ENCODE data around the gene APBB1IP. TPM values are rescaled to one million over a fixed set of nuclear protein-coding genes. Genes with fewer than 3 reads are reported as not detected.
"Not testable (repeated sequence)": the region's sequence is repeated elsewhere in the genome, so short reads cannot be mapped to it uniquely, and the experiment has no call there.

Gene APBB1IP
- total RNA-seq, 4 donors from 2014 or later = 0.34 to 3.0 (median 2.3) TPM

DNA sequence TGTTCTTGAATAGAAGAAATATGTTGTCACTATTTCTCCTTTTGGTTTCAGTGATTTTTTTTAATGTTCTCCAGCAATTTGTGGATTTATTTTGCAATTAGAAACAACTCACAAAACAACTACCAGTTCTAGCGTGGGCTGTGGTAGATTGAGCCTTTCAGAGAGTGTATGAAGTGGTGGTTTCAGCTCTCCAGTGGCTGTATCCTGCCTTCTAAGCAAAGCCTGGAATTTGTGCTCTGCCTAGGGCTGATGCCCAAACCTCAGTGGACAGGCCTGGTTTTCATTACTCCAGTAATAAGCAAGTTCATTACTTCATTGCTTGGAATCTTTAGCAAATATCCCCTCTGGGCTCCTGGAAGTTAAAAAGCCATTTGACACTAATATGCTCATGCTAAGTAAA lies 35.9 kb downstream of the APBB1IP start:
- no peak overlapping the region for H3K4me3 ChIP-seq (ENCODE audit: low read depth, poor library complexity, severe bottlenecking)
- DNase-seq (ENCODE audit: low spot score in 2 of 2) = peak in 1 of 2 donors; percentile 34
- intact Hi-C loops (cut with DNase I; ENCODE audit: low total_unique reads) = loop anchor here (5.0 kb wide), 1 partner anchor 1427 kb away; no protein-coding TSS in a partner anchor
- WGBS, 2 donors = 52 to 58% methylated on average over 1 of the region's 1 CpG
- TF ChIP-seq POLR2A (IDR thresholded peaks at IDR 0.05) = no peak
- TF ChIP-seq, protein P1, sequence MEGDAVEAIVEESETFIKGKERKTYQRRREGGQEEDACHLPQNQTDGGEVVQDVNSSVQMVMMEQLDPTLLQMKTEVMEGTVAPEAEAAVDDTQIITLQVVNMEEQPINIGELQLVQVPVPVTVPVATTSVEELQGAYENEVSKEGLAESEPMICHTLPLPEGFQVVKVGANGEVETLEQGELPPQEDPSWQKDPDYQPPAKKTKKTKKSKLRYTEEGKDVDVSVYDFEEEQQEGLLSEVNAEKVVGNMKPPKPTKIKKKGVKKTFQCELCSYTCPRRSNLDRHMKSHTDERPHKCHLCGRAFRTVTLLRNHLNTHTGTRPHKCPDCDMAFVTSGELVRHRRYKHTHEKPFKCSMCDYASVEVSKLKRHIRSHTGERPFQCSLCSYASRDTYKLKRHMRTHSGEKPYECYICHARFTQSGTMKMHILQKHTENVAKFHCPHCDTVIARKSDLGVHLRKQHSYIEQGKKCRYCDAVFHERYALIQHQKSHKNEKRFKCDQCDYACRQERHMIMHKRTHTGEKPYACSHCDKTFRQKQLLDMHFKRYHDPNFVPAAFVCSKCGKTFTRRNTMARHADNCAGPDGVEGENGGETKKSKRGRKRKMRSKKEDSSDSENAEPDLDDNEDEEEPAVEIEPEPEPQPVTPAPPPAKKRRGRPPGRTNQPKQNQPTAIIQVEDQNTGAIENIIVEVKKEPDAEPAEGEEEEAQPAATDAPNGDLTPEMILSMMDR (IDR thresholded peaks at IDR 0.05) = no peak

DNA sequence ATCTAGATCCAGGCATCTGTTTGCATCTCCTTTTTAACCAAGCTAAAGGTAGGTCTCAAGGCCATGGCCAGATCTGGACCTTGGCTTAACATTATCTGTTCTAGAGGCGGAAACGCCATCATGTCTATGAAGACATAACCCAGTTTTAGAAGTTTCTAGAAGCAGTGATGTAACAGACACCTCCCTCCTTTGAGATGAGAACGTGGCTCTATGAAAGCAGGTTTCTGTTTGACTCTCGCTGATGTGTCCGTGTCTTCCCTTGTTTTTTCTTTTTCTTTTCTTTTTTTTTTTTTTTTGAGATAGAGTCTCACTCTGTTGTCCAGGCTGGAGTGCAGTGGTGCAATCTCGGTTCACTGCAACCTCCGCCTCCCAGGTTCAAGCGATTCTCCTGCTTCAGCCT lies 36.7 kb downstream of the APBB1IP start:
- 81 to 85% methylated on average over 8 of the region's 8 CpGs for WGBS, 2 donors
- intact Hi-C loops (cut with DNase I; ENCODE audit: low total_unique reads) = loop anchor here (5.0 kb wide), 1 partner anchor 1428 kb away; no protein-coding TSS in a partner anchor
- not testable (repeated sequence) for H3K4me3 ChIP-seq (ENCODE audit: low read depth, poor library complexity, severe bottlenecking); DNase-seq (ENCODE audit: low spot score in 2 of 2)

DNA sequence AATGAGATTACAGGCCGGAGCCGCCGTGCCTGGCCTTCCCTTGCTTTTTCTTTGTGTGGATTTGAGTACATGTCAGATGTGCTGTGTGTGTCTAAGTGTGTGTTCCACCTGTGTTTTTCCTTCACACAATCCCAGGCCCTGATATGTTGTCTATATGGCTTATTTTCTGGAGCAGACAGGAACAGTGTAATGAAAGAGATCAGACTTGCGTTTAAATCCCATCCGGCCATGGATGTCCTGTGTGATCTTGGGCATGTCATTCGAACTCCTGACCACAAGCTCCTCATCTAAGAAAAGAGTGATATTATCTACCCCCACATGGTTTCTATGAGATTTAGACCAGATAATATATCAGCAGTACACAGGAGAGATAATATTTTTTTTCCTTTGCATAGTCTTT lies 37.2 kb downstream of the APBB1IP start:
- H3K4me3 ChIP-seq (ENCODE audit: low read depth, poor library complexity, severe bottlenecking) = no peak overlapping the region
- 60 to 76% methylated on average over 6 of the region's 6 CpGs for WGBS, 2 donors
- intact Hi-C loops (cut with DNase I; ENCODE audit: low total_unique reads) = no loop called here
- no peak for TF ChIP-seq POLR2A (IDR thresholded peaks at IDR 0.05)
- TF ChIP-seq, protein P1 (IDR thresholded peaks at IDR 0.05) = no peak
- no peak for DNase-seq (ENCODE audit: low spot score in 2 of 2)

DNA sequence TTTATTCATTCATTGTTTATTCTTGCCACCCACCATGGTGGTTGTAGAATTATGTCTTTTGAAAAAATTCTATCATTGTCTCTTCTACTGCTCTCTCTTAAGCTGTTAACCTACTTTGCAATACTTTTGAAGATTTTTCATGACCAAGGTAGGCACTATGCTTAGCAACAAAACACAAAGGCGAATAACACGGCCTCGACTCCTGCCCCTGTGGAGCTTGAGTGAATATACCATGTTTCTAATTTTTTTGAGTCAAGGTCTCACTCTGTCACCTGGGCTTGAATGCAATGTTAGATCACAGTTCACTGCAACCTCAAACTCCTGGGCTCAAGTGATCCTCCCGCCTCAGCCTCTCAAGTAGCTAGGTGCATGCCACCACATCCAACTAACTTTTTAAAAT lies 39.4 kb downstream of the APBB1IP start:
- TF ChIP-seq, protein P1 (IDR thresholded peaks at IDR 0.05) = no peak
- TF ChIP-seq POLR2A (IDR thresholded peaks at IDR 0.05) = no peak
- intact Hi-C loops (cut with DNase I; ENCODE audit: low total_unique reads) = no loop called here
- no peak for DNase-seq (ENCODE audit: low spot score in 2 of 2)
- H3K4me3 ChIP-seq (ENCODE audit: low read depth, poor library complexity, severe bottlenecking) = no peak overlapping the region
- WGBS, 2 donors = 94% methylated on average over 4 of the region's 4 CpGs

DNA sequence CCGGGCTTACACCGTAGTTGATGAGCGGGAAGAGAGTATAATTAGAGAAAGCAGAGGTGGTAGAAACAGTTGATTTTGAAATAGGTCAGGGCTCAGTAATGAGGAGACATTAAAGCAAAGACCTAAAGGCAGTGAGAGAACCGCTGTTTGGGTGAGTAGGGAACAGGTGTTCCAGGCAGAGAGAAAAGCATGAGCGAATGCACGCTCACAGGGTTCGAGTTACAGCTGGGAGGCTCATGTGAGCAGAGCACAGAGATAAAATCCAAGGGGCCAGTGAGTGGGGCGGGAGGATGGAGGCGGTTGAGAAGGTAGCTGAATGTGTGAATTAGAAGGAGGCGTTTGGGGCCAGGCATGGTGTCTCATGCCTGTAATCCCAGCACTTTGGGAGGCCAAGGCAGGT lies 39.9 kb downstream of the APBB1IP start:
- no peak for DNase-seq (ENCODE audit: low spot score in 2 of 2)
- intact Hi-C loops (cut with DNase I; ENCODE audit: low total_unique reads) = no loop called here
- TF ChIP-seq POLR2A (IDR thresholded peaks at IDR 0.05) = no peak
- TF ChIP-seq, protein P1 (IDR thresholded peaks at IDR 0.05) = no peak
- H3K4me3 ChIP-seq (ENCODE audit: low read depth, poor library complexity, severe bottlenecking) = no peak overlapping the region
- WGBS, 2 donors = 76 to 82% methylated on average over 10 of the region's 10 CpGs

DNA sequence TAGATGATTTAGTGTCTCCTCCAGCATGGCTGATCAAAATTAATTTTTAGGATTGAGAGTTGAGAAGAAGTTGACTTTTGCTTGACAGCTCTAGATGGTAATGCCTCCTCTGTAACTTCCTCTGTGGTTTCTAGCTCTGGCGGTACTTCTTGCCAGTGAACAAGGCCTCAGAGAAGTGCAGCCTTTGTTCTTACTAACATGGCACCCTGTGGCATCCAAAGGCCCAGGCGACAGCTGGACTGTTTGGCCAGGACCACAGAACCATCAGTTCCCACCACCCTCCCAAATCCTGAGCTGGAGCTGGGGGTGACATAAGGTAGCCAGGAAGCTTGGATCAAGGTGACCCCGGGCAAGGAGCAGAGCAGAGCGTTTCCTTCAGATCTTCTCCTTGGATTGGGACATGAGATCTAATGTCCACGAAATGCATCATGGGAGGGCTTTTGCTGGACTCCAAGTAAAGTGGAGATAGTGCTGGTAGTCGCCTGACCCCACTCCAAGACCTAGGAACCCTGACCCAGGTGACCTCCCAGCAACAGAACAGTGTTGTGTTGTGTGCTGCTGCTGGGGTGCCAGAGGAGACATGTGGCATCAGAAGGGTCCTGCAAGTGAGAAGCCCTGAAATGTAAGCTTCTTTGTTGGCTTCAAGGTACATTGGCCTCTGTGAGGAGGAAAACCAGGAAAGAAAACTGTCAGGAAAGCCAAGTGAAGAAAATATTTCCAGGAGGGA lies 41.8 kb downstream of the APBB1IP start:
- TF ChIP-seq, protein P1 (IDR thresholded peaks at IDR 0.05) = no peak
- TF ChIP-seq POLR2A (IDR thresholded peaks at IDR 0.05) = no peak
- H3K4me3 ChIP-seq (ENCODE audit: low read depth, poor library complexity, severe bottlenecking) = no peak overlapping the region
- intact Hi-C loops (cut with DNase I; ENCODE audit: low total_unique reads) = no loop called here
- DNase-seq (ENCODE audit: low spot score in 2 of 2) = no peak
- 75 to 93% methylated on average over 6 of the region's 6 CpGs for WGBS, 2 donors

Measured in lower leg skin (tissue), 4 donors.